Measurements from ENCODE around the gene EXOC3L4. TPM values are rescaled to one million over a fixed set of nuclear protein-coding genes. Genes with fewer than 3 reads are reported as not detected.

EXOC3L4 gene
- total RNA-seq, 2 donors from 2014 or later, result 0.27 to 2.0 TPM

DNA sequence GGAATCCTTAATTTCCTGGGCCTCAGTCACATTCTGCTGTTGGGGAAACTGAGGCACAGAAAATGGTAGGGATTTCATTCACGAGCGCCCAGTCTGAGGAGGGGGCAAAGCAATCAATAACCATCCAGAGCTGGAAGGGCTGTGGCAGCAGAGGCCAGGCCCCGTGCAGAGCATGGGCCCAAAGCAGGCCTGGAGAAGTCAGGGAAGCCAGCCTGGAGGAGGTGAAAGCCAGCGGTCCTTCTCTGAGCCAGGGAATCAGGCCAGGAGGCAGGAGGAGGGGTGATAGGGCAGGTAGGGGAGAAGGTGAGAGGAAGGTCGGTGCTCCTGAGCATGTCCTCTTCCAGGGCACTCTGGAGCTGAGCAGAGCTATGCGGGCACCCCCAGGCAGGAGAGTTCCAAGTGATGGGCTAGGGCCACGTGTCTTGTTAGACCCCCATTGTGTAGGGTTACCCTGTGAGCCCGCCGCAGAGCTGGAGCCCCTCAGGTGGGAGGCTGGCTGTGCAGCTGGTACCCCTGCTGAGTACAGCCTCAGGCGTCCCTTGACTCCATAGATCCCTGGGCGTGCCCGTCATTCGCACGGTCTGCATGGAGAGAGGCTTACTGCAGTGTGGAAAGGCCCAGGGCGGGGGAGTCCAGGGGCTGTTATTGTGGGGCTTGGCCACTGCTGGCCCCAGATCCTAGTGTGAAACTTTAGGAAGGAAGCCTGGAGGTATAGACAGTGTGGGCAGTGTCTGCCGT is 33.5 kb downstream of the EXOC3L4 start:
- no peak for TF ChIP-seq POLR2A (IDR thresholded peaks at IDR 0.05)
- TF ChIP-seq CTCF (IDR thresholded peaks at IDR 0.05), result no peak
- no peak for TF ChIP-seq POLR2AphosphoS5 (IDR thresholded peaks at IDR 0.05)
- intact Hi-C loops (cut with DNase I), result no loop called here
- Histone ChIP-seq H3K36me3 (no peaks in the 10 kb centered on the region), H3K27ac (no peak overlapping the region), H3K27me3 (replicated peaks; ENCODE audit: insufficient read depth) (no peaks in the 10 kb centered on the region), H3K9me3 (no peaks in the 10 kb centered on the region), H3K4me1 (replicated peaks) (peaks cover 9% of the 10 kb centered on the region), H3K4me3 (no peak overlapping the region)
- no peak for DNase-seq (ENCODE audit: low spot score)
- 90% methylated on average over 16 of the region's 16 CpGs for WGBS

- intact Hi-C loops (cut with DNase I), result no loop called here
- H3K27me3 ChIP-seq (replicated peaks; ENCODE audit: insufficient read depth), result no peaks in the 10 kb centered on the region
- peaks cover 4% of the 10 kb centered on the region for H3K4me1 ChIP-seq (replicated peaks)
- no peak overlapping the region for H3K27ac ChIP-seq
- WGBS, result 63% methylated on average over 13 of the region's 13 CpGs
- no peak overlapping the region for H3K4me3 ChIP-seq
- no peaks in the 10 kb centered on the region for H3K36me3 ChIP-seq
- DNase-seq (ENCODE audit: low spot score), result no peak
- no peaks in the 10 kb centered on the region for H3K9me3 ChIP-seq
- TF ChIP-seq POLR2AphosphoS5 (IDR thresholded peaks at IDR 0.05) (no peak), CTCF (IDR thresholded peaks at IDR 0.05) (no peak), POLR2A (IDR thresholded peaks at IDR 0.05) (no peak)
Measured at GRCh38 chr14:103128631-103129300, 34.2 kb downstream of the EXOC3L4 start.

- H3K4me1 ChIP-seq (replicated peaks), result peaks cover 4% of the 10 kb centered on the region
- no peak overlapping the region for H3K27ac ChIP-seq
- intact Hi-C loops (cut with DNase I), result no loop called here
- no peak overlapping the region for H3K4me3 ChIP-seq
- H3K9me3 ChIP-seq, result no peaks in the 10 kb centered on the region
- 72% methylated on average over 12 of the region's 12 CpGs for WGBS
- no peak for DNase-seq (ENCODE audit: low spot score)
- no peaks in the 10 kb centered on the region for H3K36me3 ChIP-seq
- TF ChIP-seq POLR2A (IDR thresholded peaks at IDR 0.05) (no peak), CTCF (IDR thresholded peaks at IDR 0.05) (no peak), POLR2AphosphoS5 (IDR thresholded peaks at IDR 0.05) (no peak)
- H3K27me3 ChIP-seq (replicated peaks; ENCODE audit: insufficient read depth), result no peaks in the 10 kb centered on the region
Measured at GRCh38 chr14:103129301-103130016, 34.9 kb downstream of the EXOC3L4 start.

- 85% methylated on average over 26 of the region's 26 CpGs for WGBS
- DNase-seq (ENCODE audit: low spot score), result no peak
- Histone ChIP-seq H3K4me3 (no peak overlapping the region), H3K27ac (peak overlapping the region; percentile 42 to 74), H3K4me1 (replicated peaks) (peaks cover 4% of the 10 kb centered on the region), H3K27me3 (replicated peaks; ENCODE audit: insufficient read depth) (no peaks in the 10 kb centered on the region), H3K9me3 (no peaks in the 10 kb centered on the region), H3K36me3 (no peaks in the 10 kb centered on the region)
- intact Hi-C loops (cut with DNase I), result no loop called here
- TF ChIP-seq POLR2A (IDR thresholded peaks at IDR 0.05) (no peak), POLR2AphosphoS5 (IDR thresholded peaks at IDR 0.05) (no peak), CTCF (IDR thresholded peaks at IDR 0.05) (no peak)
Measured at GRCh38 chr14:103130017-103130764, 35.7 kb downstream of the EXOC3L4 start.

Measured in prostate gland (tissue), 2 donors.